GM12892 (cell line): ENCODE data around the gene SPDEF.

ENCODE experiments used
- POLR2A ChIP-seq: IDR thresholded peaks from 2 replicates; pipeline ENCODE4 v1.6.1; 2011; ENCODE audit warnings: low read depth, low read length, control low read depth
- POLR2AphosphoS5 ChIP-seq: IDR thresholded peaks from 2 replicates; pipeline ENCODE4 v1.6.1; 2011; ENCODE audit warnings: low read depth, low read length, control low read depth

- TF ChIP-seq POLR2AphosphoS5 (no peak), POLR2A (no peak)
These were observed 28.6 kb upstream of the SPDEF start for GRCh38 chr6:34584694-34585093.
